K562 (cell line): ENCODE results near the gene DAW1. TPM values are rescaled to one million over a fixed set of nuclear protein-coding genes. Genes with fewer than 3 reads are reported as not detected.

Source experiments
- BRF1 ChIP-seq: IDR thresholded peaks from 3 replicates; pipeline ENCODE4 v1.6.1; 2011; ENCODE audit warnings: borderline replicate concordance, mild to moderate bottlenecking; ENCODE audit not compliant: insufficient read length; ENCODE audit errors: extremely low read depth
- FOXK1 ChIP-seq: sonication (generic); formaldehyde crosslinking; IDR thresholded peaks from 2 replicates; pipeline ENCODE4 v1.8.0; 2022; ENCODE audit warnings: missing genetic modification reagents, mild to moderate bottlenecking, borderline replicate concordance
- HLTF ChIP-seq: fragments of 450-650 bp; IDR thresholded peaks from 2 replicates; pipeline ENCODE4 v1.6.1; 2016
- HMBOX1 ChIP-seq: sonication (generic); IDR thresholded peaks from 2 replicates; pipeline ENCODE4 v1.6.1; 2016
- MBD1 ChIP-seq: fragments of 250-450 bp; sonication (Bioruptor Pico); IDR thresholded peaks from 2 replicates; pipeline ENCODE4 v1.8.0; 2022; ENCODE audit warnings: inconsistent platforms
- polyA plus RNA-seq, 8 experiments: library from polyadenylated mRNA; depleted of rRNA in 4 of 8; stranded (reverse) in 5 of 8; unstranded in 3 of 8; fragments of >200 nt; fragmentation: Nextera tagmentation in 2 of 8; fragmentation: Illumina TruSeq in 1 of 8; extraction: Ambion mirVana in 2 of 8; extraction: Trizol in 1 of 8; gene quantifications; 2 replicates each; pipeline versions ENCODE4 v1.2.1 to v1.2.3, GENCODE V29; 2011 to 2014; ENCODE audit warnings: inconsistent platforms in 1 of 8, missing spikeins in 1 of 8
- total RNA-seq, 7 experiments: library from RNA; depleted of rRNA in 6 of 7; stranded (reverse); fragments of >200 nt in 6 of 7; fragmentation: Illumina TruSeq in 2 of 7; extraction: Trizol in 2 of 7; gene quantifications; 2 replicates each; pipeline versions ENCODE4 v1.2.1 to v1.2.3, GENCODE V29; 2011 to 2021; ENCODE audit warnings: low replicate concordance in 1 of 7
- TF ChIP-seq, protein P1 (sequence below): fragments of 250-450 bp; sonication (Bioruptor Pico); IDR thresholded peaks from 2 replicates; pipeline ENCODE4 v1.5.0; 2021; ENCODE audit warnings: mild to moderate bottlenecking, borderline replicate concordance

The DAW1 gene
- total and polyA plus RNA-seq, 9 of the 15 experiments (the other 6 are each of a cell fraction or from before 2014, with no cell fraction given): not detected

GRCh38 chr2:227822416-227823003, 48.9 kb upstream of the DAW1 start (continued):
- TF ChIP-seq HMBOX1: no peak
- no peak for TF ChIP-seq BRF1
- TF ChIP-seq, protein P1, sequence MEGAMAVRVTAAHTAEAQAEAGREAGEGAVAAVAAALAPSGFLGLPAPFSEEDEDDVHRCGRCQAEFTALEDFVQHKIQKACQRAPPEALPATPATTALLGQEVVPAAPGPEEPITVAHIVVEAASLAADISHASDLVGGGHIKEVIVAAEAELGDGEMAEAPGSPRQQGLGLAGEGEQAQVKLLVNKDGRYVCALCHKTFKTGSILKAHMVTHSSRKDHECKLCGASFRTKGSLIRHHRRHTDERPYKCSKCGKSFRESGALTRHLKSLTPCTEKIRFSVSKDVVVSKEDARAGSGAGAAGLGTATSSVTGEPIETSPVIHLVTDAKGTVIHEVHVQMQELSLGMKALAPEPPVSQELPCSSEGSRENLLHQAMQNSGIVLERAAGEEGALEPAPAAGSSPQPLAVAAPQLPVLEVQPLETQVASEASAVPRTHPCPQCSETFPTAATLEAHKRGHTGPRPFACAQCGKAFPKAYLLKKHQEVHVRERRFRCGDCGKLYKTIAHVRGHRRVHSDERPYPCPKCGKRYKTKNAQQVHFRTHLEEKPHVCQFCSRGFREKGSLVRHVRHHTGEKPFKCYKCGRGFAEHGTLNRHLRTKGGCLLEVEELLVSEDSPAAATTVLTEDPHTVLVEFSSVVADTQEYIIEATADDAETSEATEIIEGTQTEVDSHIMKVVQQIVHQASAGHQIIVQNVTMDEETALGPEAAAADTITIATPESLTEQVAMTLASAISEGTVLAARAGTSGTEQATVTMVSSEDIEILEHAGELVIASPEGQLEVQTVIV (CRISPR knock-in tag): no peak
- TF ChIP-seq FOXK1 (CRISPR knock-in tag): no peak
- TF ChIP-seq MBD1 (CRISPR knock-in tag): no peak
- TF ChIP-seq HLTF: no peak
